DMS53 treated with DMSO at 0.1 percent for 48 hours (cell line): ENCODE results near the gene TTLL6.
"Not testable (repeated sequence)": the region's sequence is repeated elsewhere in the genome, so short reads cannot be mapped to it uniquely, and the experiment has no call there.

Source experiments
- DNase-seq: peaks from one replicate; lab custom pipeline; 2025; ENCODE audit not compliant: unreplicated experiment; lab: John Stamatoyannopoulos, UW

The TTLL6 gene

DNA sequence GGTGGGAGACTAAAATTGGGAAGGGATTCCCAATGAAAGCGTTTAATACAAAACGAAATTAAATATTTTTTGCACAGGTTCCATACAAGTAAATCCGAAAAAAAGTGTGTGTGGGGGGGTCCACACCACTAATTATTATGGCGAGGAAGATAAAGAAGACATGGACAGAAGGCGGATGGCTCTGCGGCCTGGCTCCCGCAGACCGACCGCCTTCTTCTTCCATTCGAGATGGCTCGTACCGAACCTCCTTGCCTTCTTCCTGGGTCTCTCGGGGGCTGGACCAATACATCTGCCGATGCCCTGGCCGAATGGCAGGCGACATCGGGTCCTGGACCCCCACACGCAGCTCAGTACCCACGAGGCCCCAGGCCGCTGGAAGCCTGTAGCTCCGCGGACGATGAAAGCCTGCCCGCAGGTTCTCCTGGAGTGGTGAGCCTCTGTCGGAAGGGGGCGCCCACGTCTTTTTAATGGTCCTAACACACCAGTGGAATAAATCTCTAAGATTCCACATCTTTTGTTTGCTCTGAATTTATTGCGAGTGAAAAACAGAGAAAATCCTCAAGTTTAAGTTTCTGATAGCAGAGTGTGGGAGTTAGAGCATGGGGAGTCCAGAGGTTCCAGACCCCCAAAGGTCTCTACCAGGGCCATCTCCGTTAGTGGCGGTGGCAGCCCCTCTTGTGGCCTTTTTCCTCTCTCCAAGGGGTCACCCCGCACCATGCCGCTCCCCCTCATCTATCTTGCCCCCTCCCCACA is 92.6 kb downstream of the TTLL6 start:
- DNase-seq: peak; percentile 13

DNA sequence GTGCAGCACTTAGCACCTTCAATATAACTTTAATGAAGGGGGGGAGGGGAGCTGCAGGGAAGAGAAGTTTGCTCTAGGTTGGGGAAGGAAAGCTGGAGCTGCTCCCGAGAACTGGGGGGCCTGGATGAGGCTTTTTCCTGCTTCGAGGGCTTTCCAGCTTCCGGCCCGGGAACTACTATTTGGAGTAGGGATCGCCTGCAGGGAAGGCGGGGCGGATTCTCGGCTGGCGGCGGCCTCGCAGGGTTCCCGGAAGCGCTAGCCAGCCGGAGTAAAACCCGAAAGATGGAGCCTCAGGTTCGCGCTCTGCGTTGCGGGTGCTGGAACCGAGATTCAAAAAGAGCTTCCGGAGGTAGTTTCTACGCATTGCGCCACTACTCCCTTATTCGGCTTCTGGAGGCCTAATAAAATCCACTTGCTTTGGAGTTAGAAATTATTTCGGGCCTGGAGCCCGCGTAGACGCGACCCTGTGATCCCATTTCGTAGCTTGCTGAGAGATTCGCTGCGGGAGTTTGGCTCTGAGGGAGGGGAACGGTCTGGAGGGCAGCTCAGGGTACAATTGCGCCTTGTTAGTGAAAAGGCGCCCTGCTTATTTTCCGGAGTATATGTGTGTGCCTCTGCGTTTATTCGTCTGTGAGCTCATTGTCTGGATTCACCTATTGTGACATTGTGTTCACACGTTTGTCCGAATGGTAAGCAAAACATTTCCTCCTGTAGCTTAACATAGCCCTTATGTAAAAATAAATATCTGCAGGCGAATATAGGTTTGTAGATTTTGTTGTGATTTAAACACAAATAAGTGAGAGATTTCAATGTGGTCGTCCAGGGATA is 93.4 kb downstream of the TTLL6 start:
- no peak for DNase-seq

DNA sequence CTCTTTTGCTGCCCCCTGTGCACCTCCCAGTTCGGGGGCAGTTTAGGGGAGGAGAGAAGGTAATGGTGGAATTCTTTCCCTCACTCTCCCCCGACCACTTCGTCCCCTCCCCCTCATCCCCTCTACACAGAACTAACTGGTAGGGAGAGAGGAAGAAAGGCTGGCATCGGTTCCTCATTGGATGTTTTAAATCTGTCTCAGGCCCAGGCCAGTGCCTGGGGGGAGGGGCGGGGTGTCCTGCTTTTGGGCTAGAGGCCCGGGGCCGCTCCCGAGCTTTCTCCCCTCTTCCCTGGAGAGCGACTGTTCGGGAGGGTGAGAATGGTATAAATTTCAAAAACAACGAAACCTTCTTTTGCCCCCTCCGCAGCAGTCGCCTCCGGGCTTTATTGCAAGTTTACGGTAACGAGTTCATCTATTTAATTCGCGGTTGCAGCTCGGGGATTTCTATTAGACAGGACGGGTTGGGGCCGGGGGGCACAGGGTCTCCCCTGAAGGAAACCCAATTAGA is 94.1 kb downstream of the TTLL6 start, which contains the start of gene PRAC2:
Gene PRAC2, plus strand, starts transcription at position 271 of the 508 bp plus-strand sequence. CDS start 1,226 bp downstream, outside the sequence.
- no peak for DNase-seq

DNA sequence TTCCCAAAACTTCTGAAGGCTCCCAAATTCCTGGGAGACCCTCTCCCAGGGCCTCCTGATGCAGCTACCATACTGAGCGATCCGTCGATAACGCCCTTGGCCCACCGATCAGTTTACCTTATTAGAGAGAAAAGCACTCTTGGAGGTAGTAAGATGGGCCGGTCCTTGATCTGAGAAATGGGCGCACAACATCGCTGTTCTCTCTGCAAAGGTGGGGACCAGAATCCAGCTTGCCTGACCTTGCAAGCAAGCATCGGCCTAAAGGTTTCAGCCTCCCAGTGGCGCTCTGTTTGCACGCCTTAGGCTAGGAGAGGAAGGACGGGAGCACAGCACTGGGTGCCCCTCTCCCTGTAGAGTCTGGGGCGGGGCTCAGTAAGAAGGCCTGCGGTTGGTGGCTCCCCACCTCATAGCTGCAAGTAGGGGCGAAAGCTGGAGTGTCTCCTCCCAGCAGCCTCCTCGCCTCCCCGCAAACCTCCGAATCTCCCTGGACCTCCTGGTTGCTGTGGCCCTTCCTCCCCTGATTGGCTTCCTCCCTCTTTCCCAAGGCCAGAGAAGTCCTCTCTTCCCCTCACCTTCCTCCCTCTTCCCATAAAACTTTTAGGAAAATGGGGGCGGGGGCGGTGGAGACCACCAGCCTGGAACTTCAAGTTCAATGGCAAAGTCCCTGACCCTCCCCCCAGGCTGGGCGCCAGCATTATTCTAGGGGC is 94.7 kb downstream of the TTLL6 start, which contains the start of gene PRAC1:
Gene PRAC1, minus strand, starts transcription at position 318 of the 707 bp plus-strand sequence. Its CDS starts 126 bp downstream, at position 192.
- DNase-seq: no peak

DNA sequence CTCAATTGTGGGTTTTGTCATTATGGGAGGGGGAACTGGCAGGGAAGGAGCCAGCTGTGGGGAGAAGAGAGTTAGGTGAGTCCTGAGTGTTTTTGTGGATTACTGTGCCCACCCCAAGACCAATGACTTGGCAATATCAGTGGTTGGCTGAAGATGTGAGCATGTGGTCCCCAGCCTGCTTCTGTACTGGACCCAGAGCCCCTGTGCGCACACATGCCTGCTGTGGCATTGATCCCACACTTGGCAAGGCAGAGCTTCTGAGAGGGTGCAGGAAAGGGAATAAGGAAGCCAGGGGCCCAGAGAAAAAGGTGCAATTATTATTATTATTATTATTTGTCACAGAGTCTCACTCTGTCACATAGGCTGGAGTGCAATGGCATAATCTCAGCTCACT is 96.0 kb downstream of the TTLL6 start:
- DNase-seq: no peak

DNA sequence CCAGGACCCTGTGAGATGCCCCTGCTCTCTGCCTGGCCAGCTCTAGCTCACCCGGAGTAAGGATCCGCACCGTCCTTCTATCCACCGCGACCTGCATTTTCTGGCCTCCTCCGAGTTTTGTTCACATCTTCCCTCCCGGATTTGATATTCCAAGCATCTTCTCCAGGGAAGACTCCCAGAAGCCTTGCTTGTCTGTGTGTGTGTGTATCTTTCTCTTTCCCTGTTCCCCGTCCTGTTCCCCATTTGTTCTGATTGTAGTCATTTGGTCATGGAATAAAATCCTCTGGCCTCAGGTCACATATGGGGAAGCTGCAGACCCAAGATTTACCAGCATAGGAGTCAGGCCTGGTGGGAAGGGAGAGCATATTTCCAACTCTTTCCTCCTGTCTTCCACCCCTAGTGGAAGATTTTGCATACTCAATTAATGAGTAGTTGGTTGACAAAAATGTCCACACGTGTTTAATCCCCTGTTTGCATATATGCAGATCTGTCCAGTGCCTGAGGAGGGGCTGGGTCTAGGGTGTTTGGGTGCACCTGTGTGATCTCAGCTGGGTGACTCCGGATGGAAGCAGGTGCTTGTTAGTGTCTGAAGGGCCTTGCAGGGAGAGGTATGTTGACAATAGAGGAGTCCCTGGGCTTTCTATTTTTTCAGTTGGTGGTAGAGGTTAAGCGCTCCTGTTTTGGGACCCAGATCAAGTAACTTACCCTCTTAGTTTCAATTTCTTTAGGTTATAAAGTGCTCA is 96.6 kb downstream of the TTLL6 start:
- no peak for DNase-seq

DNA sequence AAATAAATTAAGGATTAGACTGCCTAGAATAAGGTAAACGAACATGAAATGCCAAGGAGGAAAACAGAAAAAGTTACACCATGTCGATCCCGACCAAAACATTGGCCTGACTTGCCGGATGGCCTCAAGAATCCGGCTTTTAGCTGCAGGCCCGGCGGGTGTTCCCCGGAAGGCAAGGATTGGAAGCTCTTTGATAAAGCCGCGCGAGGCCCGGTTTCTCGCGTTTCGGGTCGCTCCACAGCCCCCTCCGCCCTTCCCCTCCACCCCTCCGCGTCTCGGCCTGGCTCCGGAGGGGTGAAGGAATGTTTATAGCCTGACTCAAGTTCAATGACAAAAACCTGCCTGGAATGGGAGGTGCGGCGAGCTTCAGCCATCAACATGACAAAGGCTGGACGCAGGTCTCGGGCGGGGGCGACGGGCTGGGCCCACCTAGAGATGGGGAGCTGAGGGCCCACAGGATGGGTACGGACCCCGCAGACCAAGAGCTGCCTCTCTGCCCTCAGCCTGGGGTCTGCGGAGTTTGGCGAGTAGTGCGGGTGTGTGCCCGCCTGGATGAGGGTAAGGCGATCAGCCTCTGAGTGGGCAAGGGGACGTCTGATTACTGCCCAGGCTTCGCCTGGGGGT is 97.3 kb downstream of the TTLL6 start:
- no peak for DNase-seq

DNA sequence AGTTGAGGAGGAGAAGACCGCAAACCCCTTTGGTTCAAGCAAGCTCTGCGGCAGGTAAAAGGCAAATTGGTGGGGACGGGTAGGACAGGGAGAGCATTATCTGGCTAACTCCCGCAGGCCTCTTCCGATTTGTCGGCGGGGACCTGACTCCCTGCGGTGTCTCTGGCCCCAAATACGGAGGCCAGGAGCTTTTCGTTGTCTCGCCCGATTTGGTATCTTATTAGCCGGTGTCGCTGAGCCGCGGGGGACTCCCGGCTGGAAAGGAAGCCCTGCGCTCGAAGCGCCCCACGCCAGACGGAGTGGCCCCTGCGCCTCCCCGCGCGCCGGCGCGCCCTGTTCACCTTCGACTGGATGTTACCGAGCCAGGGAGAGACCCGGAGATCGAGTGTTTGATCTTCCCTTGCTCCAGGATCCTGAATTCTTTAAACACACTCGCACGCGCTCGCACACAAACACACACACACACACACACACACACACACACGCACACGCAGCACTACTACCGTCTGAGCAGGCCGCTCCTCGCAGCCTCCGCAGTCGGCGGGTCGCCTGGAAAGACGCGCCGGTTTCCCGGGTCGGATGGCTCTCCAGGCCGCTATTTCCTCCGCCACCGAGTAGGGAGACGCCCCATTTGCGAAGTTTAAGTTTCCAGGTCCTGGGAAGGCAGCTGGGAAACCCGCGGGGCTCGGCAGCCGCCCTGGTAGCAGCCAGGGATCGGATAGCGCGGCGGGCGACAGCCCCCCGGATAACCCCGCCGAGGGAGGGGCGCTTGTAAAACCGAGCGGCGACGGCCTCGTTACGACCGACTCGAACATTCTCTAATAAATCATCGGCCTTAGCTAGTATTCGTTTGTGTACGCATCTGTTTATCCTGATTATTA is 98.0 kb downstream of the TTLL6 start:
- no peak for DNase-seq

DNA sequence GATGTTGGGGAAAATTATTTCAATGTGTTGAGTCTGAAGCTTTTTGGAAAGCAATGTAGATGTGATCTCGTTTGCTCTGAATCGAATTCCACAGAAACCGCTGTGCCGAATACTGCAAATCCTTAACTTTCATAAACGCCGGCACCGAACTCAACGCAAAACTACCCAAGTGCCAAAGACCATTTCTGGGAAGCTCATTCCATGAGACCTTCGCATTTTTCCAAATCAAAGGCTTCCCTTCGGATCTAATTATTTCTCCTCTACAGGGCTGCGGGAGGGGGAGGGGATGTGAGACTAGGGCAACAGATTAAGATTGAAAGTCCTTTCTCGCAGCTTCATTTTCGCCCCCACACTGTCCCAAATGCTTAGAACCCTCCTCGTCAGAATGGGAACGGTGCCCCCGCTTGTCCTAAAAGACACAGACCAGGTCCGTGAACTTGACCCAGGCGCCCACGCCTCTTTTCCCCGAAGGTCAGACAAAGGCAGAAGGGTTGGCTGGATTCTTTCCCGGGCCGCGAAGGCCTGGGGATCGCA is 98.7 kb downstream of the TTLL6 start:
- no peak for DNase-seq

DNA sequence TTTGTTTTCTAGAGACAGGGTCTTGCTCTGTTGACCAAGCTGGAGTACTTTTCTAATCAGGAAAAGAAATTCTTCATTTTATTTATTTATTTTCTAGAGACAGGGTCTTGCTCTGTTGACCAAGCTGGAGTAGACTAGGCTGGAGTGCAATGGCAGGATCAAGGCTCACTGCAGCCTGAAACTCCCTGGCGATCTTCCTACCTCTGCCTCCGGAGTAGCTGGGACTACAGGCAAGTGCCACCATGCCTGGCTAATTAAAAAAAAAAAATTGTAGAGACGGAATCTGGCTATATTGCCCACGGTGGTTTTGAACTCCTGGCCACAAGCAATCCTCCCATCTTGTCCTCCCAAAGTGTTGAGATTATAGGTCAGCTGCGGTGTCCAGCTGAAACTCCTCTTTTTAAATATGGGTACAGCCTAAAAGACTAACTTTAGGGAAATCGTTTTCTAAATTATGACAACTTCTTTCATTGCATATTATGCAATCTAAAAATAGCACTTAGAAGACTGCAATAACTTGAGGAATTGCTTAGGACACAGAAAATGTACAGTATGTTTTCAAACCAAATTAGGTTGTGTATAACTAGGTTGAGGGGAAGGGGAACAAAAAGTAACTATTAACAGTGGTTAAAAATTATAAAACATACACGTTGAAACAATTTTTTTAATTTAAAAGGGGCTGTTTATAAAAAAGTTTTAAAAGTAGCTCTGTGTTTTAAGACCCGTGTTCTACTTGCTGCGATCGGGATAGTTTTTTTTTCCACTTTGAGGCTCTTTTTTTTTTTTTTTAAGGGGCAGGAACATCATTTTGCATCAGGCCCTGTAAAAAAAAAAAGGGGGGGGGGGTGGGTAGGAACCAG is 99.4 kb downstream of the TTLL6 start:
- no peak for DNase-seq

DNA sequence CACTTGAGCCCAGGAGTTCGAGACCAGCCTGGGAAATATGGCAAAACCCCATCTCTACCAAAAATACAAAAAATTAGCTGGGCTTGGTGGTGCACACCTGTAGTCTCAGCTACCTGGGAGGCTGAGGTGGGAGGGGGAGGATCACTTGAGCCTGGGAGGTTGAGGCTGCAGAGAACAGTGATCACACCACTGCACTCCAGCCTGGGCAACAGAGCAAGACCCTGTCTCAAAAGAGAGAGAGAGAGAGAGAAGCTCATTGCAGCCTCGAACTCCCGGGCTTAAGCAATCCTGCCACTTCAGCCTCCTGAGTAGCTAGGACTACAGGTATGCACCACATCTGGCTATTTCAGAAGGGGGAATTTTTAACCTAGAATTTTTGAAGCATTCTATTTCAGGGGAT is 100.5 kb downstream of the TTLL6 start:
- DNase-seq: not testable (repeated sequence)

DNA sequence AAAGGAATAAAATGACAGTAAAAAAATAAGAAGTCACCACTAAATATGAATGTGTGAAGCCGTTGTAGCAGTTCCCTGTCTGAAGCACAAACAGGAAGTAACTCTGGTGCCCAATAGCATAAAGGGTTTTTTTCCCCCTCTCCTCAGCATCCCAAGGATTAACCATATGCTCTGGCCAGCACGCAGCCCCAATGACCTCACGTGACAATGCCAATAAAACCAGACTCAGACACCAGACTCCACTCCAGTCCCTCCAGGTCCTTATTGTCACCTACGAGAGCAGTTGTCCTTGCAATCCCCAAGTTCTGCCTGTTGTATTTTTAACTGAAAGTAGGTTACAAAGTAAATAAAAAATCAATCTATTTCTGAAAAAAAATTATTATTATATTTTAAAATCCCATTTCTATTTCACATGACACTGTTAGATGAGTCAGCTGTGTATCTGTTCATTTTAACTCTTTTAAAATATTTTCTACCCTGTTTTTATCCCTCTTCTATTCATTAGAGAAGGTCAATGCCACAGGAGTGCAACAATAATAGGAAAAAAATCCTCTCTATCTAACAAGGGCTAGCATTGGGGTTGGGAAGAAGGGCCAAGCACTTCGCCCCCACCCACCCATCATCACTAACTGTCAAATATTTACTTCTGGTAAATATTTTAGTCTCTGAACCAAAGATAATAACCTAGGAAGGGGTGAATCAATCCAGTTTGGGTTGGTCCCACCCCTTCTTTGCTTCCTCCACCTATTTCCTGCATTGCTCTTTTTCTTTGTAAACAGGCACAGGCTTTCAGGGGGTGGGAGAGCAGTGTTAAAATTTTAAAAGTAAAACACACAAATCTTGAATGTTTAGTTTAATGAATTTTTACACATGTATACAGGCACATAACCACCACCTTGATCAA is 101.3 kb downstream of the TTLL6 start:
- DNase-seq: no peak
